Epithelial cell of esophagus (primary cell): Measurements from ENCODE around the gene KCND3.

Experiments
- DNase-seq: peaks from one replicate; pipeline ENCODE4 v3.0.0; 2010; ENCODE audit warnings: low read depth
- H3K4me3 ChIP-seq: 2 replicates; pipeline ENCODE4 v1.5.1; 2011; ENCODE audit warnings: mild to moderate bottlenecking, low read length, control low read depth
- TF ChIP-seq, protein P1 (sequence below): IDR thresholded peaks from 2 replicates; pipeline ENCODE4 v1.5.1; 2011; ENCODE audit warnings: low read depth, mild to moderate bottlenecking, low read length, control low read depth, inconsistent platforms; ENCODE audit not compliant: insufficient read depth; ENCODE audit errors: missing control alignments

The KCND3 gene

DNA sequence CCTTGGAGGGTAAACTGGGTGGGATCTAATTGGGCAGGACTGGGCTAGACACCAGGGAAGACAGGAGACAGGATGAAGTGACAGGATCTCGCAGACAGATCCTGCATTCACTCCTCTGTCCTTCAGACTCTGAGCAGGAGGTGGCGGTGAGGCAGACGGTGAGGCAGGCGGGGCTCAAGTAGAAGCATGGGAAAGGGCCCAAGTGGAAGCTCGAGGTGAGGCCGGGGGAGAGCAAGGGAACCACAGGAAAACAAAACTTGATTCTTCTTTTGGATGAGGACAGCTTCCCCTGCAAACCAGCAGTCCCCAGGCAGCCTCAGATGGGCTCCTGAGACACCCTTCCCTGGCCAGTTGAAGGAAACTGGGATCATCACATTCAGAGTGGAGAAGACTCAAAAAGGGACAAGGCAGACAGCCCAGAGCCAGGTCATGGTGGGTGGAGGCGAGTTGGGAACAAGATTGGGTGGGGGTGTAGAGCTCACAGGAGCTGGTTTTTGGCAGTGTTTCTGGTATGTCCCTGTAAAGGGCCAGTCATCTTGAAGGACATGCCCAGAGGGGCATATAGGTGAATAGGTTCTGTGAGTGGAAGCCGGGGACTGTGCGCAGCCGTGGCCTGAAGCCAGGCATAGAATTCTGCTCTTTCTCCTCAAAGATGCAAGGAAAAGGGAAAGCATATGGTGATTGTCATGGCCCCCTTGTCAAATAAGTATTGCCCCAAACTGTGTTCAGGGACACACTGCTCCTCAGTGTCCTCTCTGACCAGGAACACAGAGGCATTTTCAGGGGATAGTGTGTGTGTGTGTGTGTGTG, 268.3 kb downstream of the KCND3 start:
- DNase-seq = no peak
- no peak overlapping the region for H3K4me3 ChIP-seq
- TF ChIP-seq, protein P1, sequence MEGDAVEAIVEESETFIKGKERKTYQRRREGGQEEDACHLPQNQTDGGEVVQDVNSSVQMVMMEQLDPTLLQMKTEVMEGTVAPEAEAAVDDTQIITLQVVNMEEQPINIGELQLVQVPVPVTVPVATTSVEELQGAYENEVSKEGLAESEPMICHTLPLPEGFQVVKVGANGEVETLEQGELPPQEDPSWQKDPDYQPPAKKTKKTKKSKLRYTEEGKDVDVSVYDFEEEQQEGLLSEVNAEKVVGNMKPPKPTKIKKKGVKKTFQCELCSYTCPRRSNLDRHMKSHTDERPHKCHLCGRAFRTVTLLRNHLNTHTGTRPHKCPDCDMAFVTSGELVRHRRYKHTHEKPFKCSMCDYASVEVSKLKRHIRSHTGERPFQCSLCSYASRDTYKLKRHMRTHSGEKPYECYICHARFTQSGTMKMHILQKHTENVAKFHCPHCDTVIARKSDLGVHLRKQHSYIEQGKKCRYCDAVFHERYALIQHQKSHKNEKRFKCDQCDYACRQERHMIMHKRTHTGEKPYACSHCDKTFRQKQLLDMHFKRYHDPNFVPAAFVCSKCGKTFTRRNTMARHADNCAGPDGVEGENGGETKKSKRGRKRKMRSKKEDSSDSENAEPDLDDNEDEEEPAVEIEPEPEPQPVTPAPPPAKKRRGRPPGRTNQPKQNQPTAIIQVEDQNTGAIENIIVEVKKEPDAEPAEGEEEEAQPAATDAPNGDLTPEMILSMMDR = no peak
